Sigmoid colon (tissue), 7 donors: ENCODE data around the gene EGF. TPM values are rescaled to one million over a fixed set of nuclear protein-coding genes. Genes with fewer than 3 reads are reported as not detected.

ENCODE experiments used
- DNase-seq: peaks from one replicate; pipeline ENCODE4 v3.0.0-alpha.2; 2019
- H3K27ac ChIP-seq, 4 donors: fragments of 200-600 bp; sonication (generic); one replicate each; pipeline ENCODE4 v1.5.1; 2016 to 2019; ENCODE audit warnings: mild to moderate bottlenecking in 1 of 4
- H3K27me3 ChIP-seq, 3 donors: fragments of 200-600 bp; sonication (generic); one replicate each; pipeline ENCODE4 v1.5.1; 2019; ENCODE audit warnings: mild to moderate bottlenecking in 1 of 3
- H3K36me3 ChIP-seq, 4 donors: fragments of 200-600 bp; sonication (generic); one replicate each; pipeline ENCODE4 v1.5.1; 2016 to 2019
- H3K4me1 ChIP-seq, 4 donors: fragments of 200-600 bp; sonication (generic); one replicate each; pipeline ENCODE4 v1.5.1; 2017 to 2019
- H3K4me3 ChIP-seq, 4 donors: fragments of 200-600 bp; sonication (generic); one replicate each; pipeline ENCODE4 v1.5.1; 2017 to 2019; ENCODE audit warnings: mild to moderate bottlenecking in 2 of 4, moderate library complexity in 1 of 4
- H3K9me3 ChIP-seq, 4 donors: fragments of 200-600 bp in 3 of 4; sonication (generic) in 3 of 4; one replicate each; pipeline versions ENCODE4 v1.5.1 to v1.6.1; 2013 to 2019
- CTCF ChIP-seq, 4 experiments: fragments of 450-650 bp in 3 of 4; fragments of 200-600 bp in 1 of 4; IDR thresholded peaks; one replicate each; pipeline ENCODE4 v1.5.1; 2016 to 2019; ENCODE audit warnings: antibody characterized with exemption in 4 of 4, mild to moderate bottlenecking in 3 of 4, moderate library complexity in 2 of 4
- EP300 ChIP-seq, 4 donors: sonication (generic); formaldehyde crosslinking; IDR thresholded peaks; one replicate each; pipeline ENCODE4 v1.6.1; 2017; ENCODE audit warnings: antibody characterized with exemption in 4 of 4
- POLR2A ChIP-seq, 2 donors: fragments of 450-650 bp; IDR thresholded peaks; one replicate each; pipeline ENCODE4 v1.6.1; 2016; ENCODE audit warnings: antibody characterized with exemption in 2 of 2, mild to moderate bottlenecking in 2 of 2, moderate library complexity in 2 of 2
- POLR2AphosphoS5 ChIP-seq, 4 donors: sonication (generic); formaldehyde crosslinking; IDR thresholded peaks; one replicate each; pipeline ENCODE4 v1.6.1; 2017; ENCODE audit warnings: antibody characterized with exemption in 4 of 4
- WGBS, 2 donors: extraction: QIAGEN DNeasy Blood & Tissue Kit; methylation state at CpG; one replicate each; pipeline ENCODE4 v1.1.7; 2013; 5-methylcytosine and 5-hydroxymethylcytosine counted together
- intact Hi-C: fragments of 100-400 bp; cut with DNase I; formaldehyde crosslinking; loops from one replicate; pipeline ENCODE4 v1.15.1; 2023
- polyA plus RNA-seq, 3 donors: library from polyadenylated mRNA; stranded (reverse); fragments of 200-250 nt; gene quantifications; one replicate each; pipeline ENCODE4 v1.2.3, GENCODE V29; 2013
- total RNA-seq, 4 donors: library from RNA; depleted of rRNA; stranded (reverse); fragments of >200 nt; gene quantifications; one replicate each; pipeline ENCODE4 v1.1.0, GENCODE V29; 2016
- donor health status: healthy with polysubstance abuse.
- donor health status: Bipolar disorder and iron deficiency.
- donor health status: healthy.

The EGF gene
- total and polyA plus RNA-seq, 7 donors: 0.46 to 1.3 (median 0.70) TPM; not detected in 1

DNA sequence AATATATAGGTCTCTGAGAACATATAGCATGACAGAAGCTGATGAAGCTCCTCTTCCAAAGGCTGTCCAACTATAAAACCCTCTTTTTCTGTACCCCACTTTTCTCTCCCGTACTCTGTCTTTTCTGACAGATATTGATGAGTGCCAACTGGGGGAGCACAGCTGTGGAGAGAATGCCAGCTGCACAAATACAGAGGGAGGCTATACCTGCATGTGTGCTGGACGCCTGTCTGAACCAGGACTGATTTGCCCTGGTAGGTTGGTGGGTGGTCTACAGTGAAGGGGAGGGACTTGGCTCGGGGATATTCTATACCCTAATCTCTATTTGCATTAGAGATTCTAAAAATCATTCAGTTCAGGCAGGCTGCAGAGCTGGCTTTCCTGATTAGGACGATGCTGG is 80.4 kb downstream of the EGF start:
- H3K36me3 ChIP-seq: no peaks in the 10 kb centered on the region
- no peak overlapping the region for H3K27ac ChIP-seq
- H3K4me3 ChIP-seq: no peak overlapping the region
- no peaks in the 10 kb centered on the region for H3K27me3 ChIP-seq
- TF ChIP-seq POLR2A (IDR thresholded peaks at IDR 0.05) (no peak), CTCF (IDR thresholded peaks at IDR 0.05) (no peak), EP300 (IDR thresholded peaks at IDR 0.05) (no peak), POLR2AphosphoS5 (IDR thresholded peaks at IDR 0.05) (no peak)
- WGBS, 2 donors: 69 to 77% methylated on average over 4 of the region's 4 CpGs
- no peak for DNase-seq
- H3K9me3 ChIP-seq: no peaks in the 10 kb centered on the region
- intact Hi-C loops: no loop called here
- H3K4me1 ChIP-seq: no peaks in the 10 kb centered on the region

GRCh38 chr4:109994415-109994827 is 81.7 kb downstream of the EGF start:
- no peaks in the 10 kb centered on the region for H3K27me3 ChIP-seq
- 46 to 51% methylated on average over 4 of the region's 4 CpGs for WGBS, 2 donors
- H3K27ac ChIP-seq: no peak overlapping the region
- no peaks in the 10 kb centered on the region for H3K36me3 ChIP-seq
- intact Hi-C loops: no loop called here
- H3K4me3 ChIP-seq: no peak overlapping the region
- H3K4me1 ChIP-seq: no peaks in the 10 kb centered on the region
- TF ChIP-seq CTCF (IDR thresholded peaks at IDR 0.05) (no peak), POLR2A (IDR thresholded peaks at IDR 0.05) (no peak)
- no peak for DNase-seq
- no peaks in the 10 kb centered on the region for H3K9me3 ChIP-seq

DNA sequence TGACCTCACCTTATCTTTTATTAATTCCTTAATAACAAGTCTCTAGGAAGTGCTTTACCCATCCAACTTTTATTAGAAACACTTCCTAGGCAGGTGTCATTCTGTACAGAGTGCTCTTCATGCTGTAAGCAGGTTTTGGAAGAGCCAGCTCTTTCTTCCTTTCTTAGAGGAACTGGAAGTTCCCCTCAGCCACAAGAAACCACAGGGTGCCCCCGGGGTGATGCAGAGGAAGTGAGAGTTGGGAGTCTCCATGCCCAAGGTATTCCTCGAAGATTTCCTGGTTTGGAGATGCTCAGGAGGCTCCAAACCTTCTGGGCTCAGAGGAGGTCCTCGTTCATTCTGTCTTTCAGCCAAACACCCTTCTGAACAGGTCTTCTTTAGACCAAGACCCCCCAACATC is 83.8 kb downstream of the EGF start:
- WGBS, 2 donors: 52 to 62% methylated on average over 3 of the region's 3 CpGs
- TF ChIP-seq EP300 (IDR thresholded peaks at IDR 0.05): no peak
- TF ChIP-seq POLR2AphosphoS5 (IDR thresholded peaks at IDR 0.05): no peak
- TF ChIP-seq CTCF (IDR thresholded peaks at IDR 0.05): no peak
- TF ChIP-seq POLR2A (IDR thresholded peaks at IDR 0.05): no peak
- Histone ChIP-seq H3K36me3 (no peaks in the 10 kb centered on the region), H3K27ac (no peak overlapping the region), H3K9me3 (no peaks in the 10 kb centered on the region), H3K4me3 (no peak overlapping the region), H3K27me3 (no peaks in the 10 kb centered on the region), H3K4me1 (no peaks in the 10 kb centered on the region)
- DNase-seq: no peak
- intact Hi-C loops: no loop called here

- intact Hi-C loops: loop anchor here (2.0 kb wide), 1 partner anchor 512 kb away; no protein-coding TSS in a partner anchor
- Histone ChIP-seq H3K9me3 (no peaks in the 10 kb centered on the region), H3K27me3 (no peaks in the 10 kb centered on the region), H3K4me1 (no peaks in the 10 kb centered on the region), H3K36me3 (no peaks in the 10 kb centered on the region), H3K27ac (no peak overlapping the region), H3K4me3 (no peak overlapping the region)
- WGBS, 2 donors: 11 to 35% methylated on average over 3 of the region's 3 CpGs
- TF ChIP-seq CTCF (IDR thresholded peaks at IDR 0.05) (peak; percentile 32 to 44 (median 40)), POLR2AphosphoS5 (IDR thresholded peaks at IDR 0.05) (no peak)
- DNase-seq: no peak
These were observed 86.3 kb downstream of the EGF start for GRCh38 chr4:109998867-109999584.

DNA sequence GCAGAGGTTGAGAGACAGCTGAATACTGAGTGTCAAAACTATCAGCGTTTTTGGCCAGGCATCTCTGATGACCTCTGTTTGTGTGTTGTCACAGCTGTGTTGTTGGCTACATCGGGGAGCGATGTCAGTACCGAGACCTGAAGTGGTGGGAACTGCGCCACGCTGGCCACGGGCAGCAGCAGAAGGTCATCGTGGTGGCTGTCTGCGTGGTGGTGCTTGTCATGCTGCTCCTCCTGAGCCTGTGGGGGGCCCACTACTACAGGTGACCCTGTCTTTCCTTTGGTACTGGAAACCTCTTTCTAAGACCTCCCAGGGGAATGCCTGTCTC is 86.9 kb downstream of the EGF start:
- H3K27me3 ChIP-seq: no peaks in the 10 kb centered on the region
- H3K36me3 ChIP-seq: no peaks in the 10 kb centered on the region
- no peak overlapping the region for H3K4me3 ChIP-seq
- H3K9me3 ChIP-seq: no peaks in the 10 kb centered on the region
- H3K4me1 ChIP-seq: no peaks in the 10 kb centered on the region
- TF ChIP-seq POLR2A (IDR thresholded peaks at IDR 0.05): no peak
- intact Hi-C loops: loop anchor here (2.0 kb wide), 1 partner anchor 511 kb away; no protein-coding TSS in a partner anchor
- H3K27ac ChIP-seq: no peak overlapping the region
- WGBS, 2 donors: 54 to 77% methylated on average over 9 of the region's 9 CpGs
- no peak for DNase-seq
